Stimulated activated CD4-positive, alpha-beta T cell treated with anti-CD3 and anti-CD28 coated beads, TNF-alpha, amount 100 ng/mL, for 48 hours (primary cell): ENCODE results near the gene MINDY4B.
A peak's percentile ranks its signal among the peaks of the same experiment; 100 is the strongest.

Experiments used
- DNase-seq, 3 donors: peaks; one replicate each; pipeline ENCODE4 v3.0.0-alpha.2; 2020; ENCODE audit warnings: low read depth in 3 of 3

Gene MINDY4B

DNA sequence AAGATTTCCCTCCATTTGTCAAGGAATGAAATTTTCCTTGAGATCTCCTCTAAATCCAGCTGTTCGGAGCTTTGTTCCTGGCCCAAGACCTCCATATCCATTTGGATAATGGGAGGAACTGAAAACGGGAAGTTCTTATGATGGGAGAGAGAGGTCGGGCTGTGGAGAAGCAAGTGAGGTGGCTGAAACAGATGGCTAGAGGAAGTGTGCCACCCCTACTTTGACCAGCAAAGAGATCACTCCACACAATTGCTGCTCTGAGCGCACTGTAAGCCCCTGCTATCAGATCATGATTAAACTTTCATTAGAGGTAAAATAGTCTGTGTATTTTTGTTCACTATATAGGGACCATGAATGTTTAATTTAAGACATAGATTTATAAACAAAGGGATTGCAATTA lies at the start of gene MINDY4B:
MINDY4B (minus strand) TSS at position 101 of the 400 bp plus-strand sequence; CDS start at position 101, 0 bp downstream.
- DNase-seq: no peak

DNA sequence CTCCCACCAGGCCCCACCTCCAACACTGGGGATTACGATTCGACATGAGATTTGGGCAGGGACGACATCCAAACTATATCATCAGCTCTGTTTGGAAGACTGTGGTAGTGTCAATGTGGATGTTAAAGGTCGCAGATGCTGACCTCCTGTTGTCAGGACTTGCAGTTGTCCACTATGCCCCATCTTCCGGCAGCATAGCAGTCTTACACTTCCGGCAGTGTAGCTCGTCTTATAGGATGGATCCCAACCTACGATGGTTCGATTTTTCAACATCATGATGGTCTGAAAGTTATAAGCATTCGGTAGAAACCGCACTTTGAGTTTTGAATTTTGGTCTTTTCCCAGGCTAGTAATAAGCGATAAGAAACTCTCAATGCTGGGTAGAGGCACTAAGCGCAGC lies 46.7 kb upstream of the MINDY4B start:
- no peak for DNase-seq

DNA sequence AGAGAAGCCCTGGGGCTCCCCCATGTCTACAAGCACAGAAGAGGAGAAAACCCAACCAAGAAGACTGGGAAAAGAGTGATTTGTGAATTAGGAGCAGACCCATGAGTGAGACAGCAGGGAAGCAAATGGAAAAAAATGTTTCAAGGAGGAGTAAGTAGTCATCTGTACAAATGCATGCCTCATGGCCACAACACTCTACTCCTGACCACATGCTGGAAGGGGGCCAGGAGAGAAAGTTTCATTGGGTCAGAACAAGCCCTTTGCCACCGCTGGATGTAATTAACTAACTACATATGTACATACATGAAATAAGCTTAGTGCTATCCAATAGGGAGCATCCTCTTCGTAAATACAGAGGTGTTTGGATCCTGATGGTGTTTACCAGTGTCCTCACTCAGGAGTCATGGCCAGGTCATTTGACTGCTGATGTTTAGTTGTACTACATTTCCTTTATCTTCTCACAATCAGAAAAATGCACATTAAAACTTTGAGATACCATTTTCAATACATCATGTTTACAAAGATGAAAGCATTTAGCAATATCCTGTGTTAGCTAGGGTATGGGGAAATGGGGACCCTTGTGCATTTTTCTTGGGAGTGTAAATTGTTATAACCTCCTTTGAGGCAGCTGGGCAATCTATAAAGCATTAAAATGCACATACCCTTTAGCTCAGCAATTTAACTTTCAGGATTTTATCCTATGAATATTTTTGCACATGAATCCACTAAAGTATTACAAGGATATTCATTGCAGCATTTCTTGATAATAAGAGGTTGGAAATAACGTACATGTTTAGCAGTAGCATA lies 40.2 kb upstream of the MINDY4B start:
- no peak for DNase-seq

DNA sequence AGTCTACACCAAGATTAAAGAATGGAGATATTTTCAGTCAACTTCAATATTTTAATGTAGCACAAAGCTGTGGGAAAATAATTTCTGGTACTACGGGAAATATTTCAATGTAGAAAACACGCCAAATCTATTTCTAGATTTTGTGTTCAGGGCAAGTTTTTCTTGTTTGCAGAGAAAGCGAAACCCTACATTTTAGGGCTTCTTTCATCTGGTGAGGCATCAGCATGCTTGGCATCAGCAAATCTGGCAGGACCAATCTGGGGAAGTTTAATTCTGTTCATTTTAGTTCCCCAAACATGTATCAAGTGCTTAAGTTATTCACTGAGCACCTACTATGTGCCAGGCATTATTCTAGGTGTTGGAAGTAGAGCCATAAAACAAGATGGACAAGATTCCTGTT lies 37.0 kb upstream of the MINDY4B start:
- no peak for DNase-seq

DNA sequence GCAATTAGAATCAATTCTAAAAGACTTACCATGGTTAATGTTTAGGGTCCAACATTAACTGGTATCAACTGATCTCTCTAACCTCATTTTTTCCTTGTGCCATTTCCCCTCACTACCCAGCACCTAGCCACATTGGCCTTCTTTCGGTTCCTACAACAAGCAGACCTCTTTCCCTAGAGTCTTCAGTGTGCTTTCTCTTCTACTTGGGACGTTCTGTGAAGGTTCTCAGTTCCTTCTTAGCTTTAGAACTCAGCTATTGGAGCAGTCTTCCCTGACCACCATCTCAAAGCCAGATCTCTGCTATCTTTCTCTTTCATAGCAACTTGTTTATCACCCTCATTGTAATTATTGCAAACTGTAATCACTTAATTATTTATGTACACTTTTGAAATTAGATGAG lies 31.5 kb upstream of the MINDY4B start:
- no peak for DNase-seq

DNA sequence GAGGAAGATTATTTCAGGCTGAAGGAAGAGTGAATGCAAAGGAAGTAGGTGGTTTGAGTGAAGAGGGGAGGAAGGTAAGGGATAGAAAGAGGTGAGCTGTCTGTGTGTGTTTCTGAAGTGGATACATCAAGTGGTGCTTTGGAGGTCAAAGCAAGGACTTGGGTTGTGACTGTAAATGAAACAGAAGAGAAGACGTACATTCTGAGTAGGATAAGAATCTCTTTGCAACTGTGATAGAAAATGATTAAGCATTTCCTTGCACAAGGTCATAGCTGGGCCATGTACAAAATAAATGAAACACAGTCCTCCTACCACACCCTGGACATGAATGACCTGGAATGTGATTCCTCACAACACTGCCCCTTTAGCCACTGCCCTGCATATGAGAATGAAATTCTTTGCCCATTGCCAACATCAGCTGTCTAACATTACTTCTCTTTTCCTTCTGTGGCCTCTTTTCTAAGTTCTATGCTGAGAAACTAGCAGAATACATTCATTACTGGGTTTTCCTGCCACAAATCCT lies 28.3 kb upstream of the MINDY4B start:
- DNase-seq: no peak

DNA sequence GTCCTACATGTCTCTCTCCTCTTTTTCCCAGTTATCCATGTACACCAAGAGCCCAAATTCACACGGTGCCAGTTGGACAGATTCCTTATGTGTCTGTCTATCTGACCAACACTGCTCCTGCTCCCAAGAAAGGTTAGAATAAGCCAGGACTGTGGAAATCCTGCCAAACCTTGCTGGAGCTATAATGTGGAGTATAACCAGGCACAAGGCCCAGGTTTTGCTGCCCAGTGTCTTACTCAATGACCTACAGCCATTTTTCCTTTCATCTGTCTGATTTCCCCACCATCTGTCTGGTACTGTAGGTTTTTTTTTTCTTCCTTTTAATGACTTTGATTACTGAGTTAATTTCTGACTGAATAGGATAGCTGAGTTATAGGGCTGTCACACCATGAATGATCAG lies 26.5 kb upstream of the MINDY4B start:
- no peak for DNase-seq

DNA sequence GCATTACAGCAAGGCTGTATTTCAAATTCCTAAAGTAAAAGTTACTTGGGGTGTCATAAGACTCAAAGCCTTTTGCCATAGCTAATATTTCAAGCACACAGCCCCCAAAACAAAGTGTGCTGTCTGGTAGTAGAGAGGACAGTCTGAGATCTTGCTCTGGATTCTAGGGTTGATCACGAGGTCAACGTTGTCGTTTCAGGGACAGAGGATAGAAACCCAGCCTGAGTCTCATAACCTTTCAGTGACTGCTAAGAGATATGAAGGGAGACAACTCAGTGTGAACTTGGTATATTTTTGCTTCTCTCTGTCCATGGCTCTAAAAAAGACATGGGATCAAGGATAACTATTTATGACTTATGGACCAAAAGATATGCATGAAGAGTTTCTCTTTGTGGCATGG lies 25.6 kb upstream of the MINDY4B start:
- no peak for DNase-seq

DNA sequence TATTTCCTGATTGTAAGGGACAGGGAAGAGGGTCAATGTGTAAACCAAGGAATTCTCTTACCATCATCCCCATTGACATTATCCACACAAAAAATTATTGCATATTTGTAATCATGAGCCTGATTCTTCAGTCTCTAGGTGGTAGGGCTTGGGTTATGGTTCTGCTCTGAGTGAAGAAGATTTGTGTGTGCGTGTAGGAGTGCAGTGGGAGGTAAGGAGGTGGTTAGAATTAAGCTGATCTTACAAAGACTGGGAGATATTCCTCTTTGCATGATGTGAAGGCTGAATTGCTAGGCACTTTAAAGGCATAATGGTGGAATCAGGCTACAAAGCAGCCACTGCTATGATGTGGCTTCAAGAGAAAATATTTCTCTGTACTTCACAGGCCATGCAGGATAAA lies 23.0 kb upstream of the MINDY4B start:
- DNase-seq: no peak

DNA sequence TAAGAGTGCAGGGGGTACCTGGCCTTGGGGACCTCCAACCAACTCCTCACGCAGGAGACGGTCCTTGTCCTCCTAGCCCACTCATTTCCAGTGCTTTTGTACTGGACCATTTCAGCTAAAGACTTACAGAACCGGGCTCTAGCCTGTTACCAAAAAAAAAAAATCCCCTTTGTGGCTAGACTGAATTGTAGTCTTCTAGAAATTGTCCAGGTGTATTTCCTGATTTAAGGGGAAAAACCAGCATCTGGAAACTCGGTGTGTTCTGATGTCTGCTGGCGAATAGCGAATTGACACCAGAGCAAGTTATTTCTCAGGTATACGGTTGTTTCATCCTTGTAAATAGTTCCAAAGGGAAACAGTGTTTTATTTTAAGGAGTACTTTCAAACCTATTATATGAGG lies 21.1 kb upstream of the MINDY4B start:
- no peak for DNase-seq

DNA sequence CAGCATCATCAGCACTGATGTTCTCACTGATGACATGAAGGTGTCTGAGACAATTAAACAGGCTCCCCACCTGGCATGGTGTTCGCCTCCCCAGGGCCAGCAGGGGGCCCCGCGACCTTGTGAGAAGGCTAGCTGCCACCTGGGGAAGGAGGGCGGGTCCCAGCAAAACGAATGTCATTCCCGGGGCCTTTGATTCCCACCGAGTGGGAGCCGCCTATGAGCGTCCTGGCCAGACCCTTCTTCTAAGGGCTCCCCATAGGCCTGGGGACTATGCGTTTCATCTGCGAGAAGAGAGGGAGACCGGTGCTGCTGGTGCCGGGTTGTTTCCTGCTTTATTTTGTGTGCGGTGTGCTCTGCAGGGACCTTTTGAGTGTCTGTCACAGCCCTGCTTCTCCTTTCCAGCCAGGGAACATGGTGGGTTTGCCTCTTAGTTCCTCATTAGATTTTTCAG lies 20.5 kb upstream of the MINDY4B start:
- DNase-seq: peak; percentile 26 to 57 (median 33)

DNA sequence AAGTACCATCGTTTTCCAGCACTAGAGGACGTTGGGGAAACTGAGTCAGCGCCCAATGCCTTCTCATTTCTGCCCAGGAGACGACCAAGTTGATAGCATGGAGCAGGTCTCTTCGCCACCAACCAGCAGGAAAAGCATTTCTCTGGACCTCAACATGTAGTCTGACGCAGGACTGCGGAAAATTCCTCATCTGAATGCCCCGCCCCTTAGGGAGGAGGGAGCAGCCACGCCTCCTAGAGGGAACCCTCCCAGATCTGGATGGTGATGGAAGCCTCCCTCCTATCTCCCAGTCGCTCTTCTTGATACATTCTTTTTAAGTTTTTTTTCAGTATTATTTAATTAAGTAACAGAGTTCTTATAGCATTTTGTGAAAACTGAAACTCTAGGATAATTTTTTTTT lies 17.4 kb upstream of the MINDY4B start:
- no peak for DNase-seq

DNA sequence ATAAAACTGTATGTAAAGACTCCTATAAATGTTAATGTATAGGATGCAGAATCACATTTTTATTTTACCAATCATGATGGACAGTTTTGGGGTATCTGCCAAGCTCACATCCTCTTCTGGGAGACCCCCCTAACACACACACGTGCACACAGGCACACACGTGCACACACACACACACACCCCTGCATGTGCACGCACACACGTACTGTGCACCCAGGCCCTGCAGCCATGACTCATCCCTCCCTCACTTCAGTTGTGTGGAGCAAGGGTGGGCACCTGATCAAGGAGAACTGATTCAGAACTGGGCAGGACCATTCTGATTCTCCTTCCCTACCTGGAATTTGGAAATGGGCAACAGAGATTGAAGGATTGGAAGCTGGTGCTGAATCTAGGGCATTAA lies 16.0 kb upstream of the MINDY4B start:
- no peak for DNase-seq

DNA sequence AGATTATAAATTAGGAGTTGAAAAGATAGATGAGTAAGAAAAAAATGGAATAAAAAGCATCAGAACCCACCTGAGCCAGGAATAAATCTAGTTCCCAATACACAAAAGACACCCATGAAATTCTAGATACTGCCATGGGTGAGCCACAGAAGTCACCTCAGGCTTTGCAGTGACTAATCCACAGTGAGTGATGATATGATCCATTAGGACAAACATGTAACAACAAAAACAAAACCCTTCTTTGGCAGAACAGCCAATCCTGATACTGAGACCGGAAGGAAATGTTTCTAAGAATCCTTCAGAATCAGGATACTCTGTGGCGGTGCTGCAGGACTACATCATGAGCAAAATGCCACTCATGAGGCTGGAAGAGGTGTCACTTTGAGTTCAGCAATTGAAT lies 15.0 kb upstream of the MINDY4B start:
- no peak for DNase-seq

DNA sequence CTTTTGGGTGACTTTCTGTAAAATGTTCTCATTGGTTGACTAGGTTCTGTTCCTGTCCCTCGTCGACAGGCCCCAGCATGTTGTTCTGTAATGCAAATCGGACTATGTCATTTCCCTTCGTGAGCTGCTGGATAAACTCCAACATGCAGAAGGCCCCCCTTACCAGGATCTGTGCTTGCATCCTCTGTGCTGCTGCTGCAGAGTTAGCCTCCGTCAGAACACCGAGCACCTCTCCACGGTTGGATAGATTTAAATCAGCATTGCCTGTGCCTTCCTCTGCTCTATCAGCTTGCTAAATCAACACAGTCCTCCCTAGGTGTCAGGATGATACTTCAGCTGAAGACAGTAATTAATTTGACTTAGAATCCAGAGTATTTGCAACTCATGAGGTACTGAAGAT lies 12.7 kb upstream of the MINDY4B start:
- no peak for DNase-seq

DNA sequence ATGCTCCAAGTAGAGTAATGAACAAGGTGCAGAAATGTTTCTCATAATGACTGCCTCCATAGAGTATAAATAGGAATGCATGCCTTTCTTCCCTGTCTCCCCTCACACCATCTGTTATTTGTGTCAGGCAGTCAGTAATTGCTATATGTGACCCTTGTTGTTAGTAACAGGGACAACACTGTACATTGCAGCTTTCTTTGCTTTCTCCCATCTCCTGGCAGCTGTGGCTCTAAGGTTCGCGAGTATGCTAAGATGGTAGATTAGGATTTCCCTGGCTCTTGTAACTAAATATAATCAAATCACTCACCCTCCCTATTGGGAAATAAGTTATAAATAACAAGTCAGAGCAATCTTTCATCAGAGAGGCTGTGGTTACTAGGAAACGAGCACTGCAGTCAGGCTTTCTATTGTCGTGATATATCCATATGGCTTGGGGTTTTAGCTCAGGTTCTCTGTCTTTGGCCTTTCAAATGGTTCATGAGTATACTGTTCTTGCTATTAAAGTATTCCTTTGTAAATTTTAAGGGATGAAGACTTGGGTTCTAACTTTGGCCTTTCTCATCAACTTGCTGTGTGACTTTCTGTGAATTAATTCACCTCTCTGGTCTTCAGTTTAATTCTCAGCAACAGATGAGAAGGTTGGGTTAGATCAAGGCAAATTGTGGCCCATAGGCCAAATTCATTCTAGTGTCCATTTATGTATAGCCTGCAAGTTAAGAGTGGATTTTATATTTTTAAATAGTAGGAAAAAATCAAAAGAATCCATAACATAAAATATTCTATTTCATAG lies 8.1 kb upstream of the MINDY4B start:
- no peak for DNase-seq

DNA sequence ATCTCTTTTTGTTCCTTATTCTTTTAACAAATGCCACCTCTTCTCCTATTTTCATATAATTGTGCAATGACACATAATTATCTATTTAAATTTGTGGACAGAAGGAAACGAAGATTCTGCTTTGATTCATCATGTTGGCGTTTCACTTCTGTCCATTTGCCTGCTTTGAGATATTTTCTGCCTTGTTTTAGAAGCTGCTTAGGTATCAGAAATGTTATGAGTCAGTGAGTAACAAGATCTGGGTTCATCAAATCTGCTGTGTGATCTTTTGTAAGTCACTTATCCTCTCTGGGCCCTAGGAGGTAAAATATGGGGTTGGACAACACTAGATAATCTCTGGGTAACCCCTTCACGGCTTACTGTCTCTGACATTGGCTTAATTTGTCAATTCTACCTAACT lies 7.3 kb upstream of the MINDY4B start:
- DNase-seq: no peak

DNA sequence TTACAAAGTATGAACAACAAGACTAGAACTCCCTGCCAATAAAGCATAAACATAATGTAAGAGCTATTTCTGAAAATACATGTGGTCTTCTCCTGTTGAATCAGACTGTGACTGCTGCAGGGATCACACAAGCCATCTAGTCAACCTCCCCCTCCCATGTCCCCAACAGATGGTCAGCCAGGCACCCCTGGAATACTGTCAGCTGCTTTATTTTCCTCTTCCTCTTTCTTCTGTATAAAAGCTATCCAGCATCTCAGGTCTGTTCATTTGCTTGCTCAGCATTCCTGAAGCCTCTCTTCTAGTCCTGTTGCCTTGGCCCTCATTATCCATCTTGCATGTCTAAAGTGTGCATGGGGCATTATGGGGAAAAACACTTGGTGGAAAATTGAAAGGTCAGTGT lies 6.5 kb upstream of the MINDY4B start:
- DNase-seq: no peak

DNA sequence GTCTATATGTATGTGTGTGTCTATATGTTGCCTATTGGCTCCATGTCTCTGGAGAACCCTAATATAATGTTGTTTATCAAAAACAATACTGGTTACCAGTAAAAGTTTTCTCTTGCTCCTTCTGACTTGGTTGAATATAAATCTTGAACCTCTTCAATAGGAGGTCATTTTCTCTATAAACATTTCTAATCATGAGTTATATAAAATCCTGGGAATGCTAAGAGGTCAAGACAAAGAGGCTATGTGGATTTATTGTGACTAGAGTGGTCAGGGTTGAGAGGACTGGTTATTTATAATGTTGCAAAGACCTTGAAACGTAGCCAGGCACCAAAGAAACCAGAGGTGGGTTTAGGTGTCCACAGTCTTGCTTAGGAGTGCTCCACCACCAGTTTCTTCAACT lies 1.2 kb upstream of the MINDY4B start:
- DNase-seq: no peak

DNA sequence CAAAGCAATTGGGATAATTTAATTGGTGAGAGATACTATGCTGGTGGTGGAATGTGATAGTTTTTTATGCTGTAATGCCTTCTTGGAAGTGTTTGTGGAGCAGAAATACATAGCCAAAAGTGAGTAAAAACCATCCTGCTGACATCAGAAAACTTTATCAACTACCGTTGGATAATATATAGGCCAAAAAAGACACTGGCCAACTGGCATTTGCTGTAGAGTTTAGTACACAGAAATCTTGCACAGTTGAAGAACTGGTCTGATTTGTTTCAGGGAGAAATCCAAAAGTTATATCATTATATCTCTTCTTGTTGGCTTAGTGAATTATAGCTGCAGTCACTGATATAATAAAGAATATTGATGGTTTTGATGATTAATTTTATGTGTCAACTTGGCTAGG lies 507 bp upstream of the MINDY4B start:
- no peak for DNase-seq

DNA sequence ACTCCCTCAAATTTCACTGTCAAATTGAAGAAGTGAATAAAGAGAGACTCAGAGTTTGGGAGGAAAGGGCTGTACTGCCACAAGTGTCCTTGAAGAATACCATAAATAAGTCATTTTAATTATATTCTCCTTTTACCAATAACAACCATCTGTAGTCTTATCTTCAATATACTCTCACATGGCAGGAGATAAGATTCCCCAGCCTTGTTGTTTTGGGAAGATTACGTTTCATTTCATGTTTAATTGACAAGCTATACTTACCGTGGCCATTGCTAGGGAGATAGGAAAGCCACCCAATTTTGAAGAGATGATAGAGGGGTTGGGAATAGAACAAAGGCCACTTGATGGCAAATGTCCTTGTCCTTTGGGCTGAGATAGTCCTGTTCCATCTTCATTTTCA lies 2.3 kb downstream of the MINDY4B start:
- DNase-seq: no peak

DNA sequence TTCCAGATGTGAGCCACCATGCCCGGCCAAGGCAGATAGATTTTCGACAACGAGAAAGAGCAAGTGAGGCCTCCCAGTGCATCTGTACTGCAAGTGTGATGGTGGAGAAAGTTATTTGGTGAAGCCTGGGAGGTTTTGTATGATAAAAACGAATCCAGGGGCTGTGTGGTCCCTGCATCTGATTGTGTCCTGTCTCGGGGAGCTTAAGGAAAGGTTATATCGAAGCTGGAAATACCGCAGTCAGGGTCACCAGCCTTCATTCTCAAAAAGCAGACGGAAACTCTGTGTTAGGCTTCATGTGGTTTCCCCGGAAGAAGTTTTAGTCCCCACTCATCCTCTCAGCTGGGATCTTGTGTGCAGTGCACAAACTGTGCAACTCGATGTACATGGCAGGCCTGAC lies 3.4 kb downstream of the MINDY4B start:
- no peak for DNase-seq

DNA sequence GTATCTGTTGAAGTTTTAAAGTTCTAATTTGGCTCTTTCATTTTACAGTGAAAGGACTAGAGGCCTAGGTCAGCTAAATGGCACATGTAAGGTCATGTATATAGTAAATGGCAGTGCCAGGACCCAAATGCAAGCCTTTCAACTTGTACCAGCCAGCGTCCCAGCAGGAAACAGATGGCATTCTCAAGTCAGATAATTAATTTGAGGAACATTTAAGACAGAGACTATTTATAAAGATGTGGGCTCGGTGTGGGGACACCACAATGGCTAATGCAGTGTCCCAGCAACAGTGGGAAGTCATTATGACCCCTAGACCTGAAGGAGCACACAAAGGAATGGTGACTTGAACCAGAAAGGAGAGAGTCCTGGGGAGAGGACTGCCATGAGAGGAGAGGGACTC lies 6.1 kb downstream of the MINDY4B start:
- no peak for DNase-seq
